GM18861 (cell line): ENCODE results near the gene MREG.
"Not testable (repeated sequence)": the region's sequence is repeated elsewhere in the genome, so short reads cannot be mapped to it uniquely, and the experiment has no call there.

Experiments
- ATAC-seq: cut with Tn5 transposase; IDR thresholded peaks from one replicate; pipeline ENCODE4 v1.9.1; 2021; ENCODE audit not compliant: unreplicated experiment

The MREG gene

DNA sequence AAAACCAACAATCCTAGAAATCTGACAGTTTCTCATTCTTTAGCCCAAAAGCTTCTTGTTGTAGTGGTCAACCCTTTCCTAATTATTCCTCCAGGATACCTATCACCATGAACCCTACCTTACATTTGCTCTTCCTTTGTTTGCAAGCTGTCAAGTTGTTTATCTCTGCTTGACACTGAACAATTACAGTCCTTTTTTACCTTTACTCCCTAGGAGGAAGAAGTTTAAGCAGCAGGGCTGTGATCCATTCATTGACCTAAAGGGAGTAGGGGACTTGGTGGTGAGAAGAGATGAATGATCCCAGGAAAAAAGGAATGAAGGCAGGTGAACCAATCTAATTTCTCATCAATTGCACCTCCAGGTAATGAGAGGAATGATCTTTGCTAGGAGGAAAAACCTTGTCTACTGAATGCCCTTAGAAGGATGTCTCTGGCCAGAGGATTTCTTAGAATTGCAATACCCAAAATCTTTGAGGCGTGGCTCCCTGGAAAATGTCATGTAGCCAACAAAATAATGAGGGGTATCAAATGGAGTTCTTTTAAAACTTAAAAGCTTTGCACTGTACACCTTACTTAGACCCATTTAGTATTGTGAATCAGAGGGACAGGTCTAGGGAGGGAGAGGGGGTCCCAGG lies 47.7 kb downstream of the MREG start:
- no peak for ATAC-seq

DNA sequence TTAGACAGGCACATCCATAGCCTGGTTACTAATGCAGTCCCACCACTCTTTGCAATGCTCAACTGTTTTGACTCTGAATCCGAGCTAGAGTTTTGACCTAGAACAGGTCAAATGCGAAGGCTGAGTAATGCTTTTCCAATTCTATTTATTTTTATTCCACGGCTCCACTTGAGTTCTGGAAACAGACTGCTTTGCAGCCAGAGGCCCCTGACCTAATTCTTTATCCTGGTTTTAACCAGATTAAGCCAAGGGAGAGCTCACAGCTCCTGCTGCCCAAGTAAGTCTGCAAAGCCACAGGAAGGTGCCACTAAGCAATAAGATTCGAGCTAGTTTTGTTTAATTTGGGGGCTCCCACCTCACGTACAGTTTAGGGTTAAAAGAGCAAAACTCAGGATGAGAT lies 51.4 kb downstream of the MREG start:
- ATAC-seq = no peak

DNA sequence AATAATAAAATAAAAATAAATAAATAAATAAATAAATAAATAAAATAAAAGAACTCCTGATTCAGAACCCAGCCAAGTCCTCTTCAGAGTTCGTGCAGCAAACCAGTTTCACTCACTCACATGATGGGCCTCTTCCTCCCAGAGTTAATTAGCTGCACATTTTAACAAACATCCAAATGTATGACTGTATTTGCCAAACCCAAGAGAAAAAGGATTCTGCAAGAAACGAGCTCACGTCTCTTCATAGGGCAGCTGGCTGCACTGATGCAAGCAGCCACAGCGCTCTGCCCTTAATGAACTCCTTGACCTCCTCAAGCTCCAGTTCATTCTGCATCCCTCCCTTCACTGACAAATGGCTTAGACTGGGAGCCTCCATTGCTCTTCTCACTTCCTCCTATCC lies 55.1 kb downstream of the MREG start:
- ATAC-seq = no peak

DNA sequence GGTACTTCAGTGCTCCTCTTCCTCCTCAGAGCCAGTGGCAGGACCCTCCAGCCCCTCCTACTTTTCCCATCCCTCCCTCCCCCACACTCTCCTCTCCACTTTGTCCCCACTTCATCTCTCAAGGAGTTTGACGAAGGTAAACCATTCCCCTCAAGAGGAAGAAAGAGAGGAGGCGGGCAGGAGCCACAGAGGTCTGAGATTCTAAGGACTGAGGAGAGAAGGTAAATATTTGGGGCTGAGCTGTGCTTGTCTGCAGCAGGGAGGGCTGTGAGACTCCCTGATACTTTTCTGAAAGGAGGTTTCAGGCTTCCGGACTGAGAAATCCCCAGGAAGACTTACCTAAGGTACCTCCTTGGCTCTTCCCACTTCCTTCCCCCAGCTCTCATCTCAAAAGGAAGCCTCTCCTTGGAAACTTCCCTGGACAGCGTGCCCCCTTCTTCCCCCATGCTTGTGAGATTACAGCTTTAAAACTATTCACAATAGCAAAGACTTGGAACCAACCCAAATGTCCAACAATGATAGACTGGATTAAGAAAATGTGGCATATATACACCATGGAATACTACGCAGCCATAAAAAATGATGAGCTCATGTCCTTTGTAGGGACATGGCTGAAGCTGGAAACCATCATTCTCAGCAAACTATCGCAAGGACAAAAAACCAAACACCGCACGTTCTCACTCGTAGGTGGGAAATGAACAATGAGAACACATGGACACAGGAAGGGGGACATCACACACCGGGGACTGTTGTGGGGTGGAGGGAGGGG lies 55.8 kb downstream of the MREG start:
- not testable (repeated sequence) for ATAC-seq

DNA sequence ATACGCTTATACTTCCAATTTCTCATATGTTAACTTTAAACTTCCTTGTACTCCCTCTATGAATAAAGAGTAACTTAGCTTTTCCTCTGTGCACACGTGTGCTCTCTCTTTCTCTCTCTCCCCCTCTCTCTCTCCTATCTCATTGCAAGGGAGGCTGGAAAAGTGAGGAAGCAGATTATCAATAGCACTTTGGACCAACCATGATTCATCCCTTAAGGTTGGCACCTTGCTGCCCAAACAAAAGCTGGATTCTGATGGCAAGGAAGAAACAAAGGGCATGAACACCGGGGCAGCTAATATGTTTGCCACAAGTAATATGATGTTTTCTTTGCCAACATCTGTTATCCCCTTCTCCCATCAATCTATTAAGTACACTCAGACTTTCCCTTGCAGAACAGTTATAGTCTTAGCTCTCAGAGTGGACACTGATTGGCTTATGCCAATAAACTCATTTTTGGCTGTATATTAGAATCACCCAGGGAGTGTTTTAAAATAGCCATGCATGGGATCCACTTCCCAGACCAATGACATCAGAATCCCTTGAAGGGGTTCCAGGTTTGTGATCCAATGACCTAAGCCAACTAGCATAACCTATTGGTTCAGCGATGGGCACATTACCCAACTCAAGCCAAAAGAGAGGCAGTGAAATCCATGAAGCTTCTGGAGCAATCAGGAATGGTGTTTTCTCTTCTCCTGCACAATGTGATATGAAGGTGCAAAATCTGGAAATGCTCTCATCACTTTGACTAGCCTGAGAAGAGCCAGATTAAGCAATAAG lies 60.3 kb downstream of the MREG start:
- no peak for ATAC-seq

DNA sequence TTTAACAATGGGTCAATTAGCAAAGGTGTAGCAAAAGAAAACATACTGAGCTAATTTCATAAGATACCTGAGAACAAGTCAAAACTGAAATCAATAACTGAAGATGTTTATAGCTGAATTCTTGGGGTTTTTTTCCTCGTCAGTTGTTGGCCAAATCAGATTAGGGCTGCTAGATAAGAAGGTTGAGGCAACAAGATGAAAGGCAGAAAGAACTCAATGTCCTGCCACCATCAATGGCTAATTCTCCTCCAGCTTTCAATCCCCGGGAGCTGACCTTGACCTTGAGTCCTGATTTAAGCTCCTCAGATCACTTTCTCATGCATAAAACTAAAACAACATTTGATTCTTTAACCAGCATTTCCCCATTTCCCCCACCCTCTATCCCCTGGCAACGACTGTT lies 61.8 kb downstream of the MREG start:
- ATAC-seq = no peak

DNA sequence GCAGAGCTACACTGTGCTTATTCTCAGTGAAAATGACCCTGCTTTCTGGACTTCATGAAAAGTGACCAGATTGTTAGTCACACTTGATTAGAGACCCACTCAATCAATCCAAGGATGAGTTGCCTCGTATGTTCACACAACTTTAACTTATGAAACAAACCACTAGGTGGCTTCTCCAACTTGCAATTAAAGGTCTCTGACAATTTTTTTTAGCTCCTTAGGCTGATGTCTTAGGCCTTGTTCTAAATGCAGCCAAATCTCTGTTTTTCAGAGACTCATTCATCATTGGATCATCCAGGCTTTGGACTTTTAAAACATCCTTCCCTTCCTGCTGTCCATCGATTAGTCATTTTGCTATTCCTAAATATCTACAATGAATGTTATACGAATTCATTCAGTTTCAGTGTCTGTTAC lies 63.4 kb downstream of the MREG start:
- peak; percentile 92 for ATAC-seq

DNA sequence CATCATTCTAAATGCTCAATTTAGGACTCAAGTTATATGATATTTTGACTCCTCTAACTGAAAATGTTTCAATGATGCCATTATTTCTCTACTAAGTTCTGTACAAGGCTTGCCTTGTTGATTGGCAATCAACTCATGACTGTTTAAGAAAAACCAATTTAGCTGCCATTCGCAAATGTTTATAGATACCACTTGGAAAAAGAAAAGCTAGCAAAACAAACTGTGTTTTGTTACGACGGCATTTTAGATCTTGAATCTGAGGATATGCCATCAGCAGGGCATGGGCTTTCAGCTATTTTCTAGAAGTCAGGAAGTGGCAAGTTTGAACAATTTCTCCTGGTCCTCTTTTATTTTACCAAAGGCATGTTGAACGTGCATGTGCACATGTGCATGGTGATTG lies 65.3 kb downstream of the MREG start:
- no peak for ATAC-seq

DNA sequence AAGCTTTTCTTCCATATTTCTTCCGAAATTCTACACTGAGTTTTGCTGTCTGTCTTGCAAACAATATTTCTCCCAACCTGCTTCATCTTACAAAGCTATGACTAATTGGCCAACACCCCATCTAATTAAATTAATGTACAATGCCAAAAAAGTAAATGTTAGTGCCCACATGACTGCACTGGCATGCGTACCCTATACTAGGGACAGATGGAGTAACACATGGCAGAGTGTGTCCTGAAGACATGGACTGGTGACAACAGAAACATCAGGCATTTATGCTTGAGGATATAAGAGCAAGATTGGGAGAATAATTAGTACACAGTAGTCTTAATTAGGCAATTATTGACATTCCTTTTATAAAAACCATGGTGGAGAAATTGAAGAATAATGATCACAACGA lies 66.8 kb downstream of the MREG start:
- ATAC-seq = no peak

DNA sequence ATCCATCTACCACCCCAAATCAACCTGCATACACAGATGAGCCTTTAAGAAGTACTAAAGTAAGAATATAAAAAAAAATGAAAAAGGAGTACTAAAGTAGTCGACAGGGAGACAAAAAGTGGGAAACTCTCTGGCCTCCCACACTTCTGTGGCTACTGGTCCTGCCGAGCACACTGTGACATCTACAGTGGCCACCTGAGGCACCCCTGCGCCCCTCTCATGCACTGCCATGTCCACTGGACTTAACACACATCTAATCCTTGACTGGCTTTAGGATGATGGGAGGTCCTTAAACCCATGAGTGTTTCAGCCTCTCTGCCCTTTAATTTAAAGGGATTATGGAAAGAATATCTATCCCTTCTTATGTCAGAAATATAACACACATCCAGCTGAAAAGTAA lies 71.2 kb downstream of the MREG start:
- no peak for ATAC-seq

DNA sequence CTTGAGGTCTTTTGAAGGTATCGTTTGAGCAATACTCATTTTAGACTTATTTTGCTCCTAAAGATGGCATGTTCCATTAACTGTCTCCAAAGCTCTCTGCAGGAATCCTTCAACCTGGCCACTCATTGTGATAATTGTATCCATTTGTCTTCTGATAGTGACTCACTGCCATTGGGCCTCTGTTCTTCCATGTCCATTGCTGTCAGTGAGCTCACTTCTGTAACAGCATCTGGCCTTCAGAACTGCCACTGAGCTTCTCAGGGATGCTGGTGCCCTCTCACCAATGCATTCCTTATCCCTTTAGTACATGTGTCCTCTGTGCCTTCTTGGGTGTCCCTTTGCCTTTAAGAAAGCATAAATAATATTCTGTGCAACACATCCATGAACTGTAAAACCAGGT lies 71.6 kb downstream of the MREG start:
- no peak for ATAC-seq

DNA sequence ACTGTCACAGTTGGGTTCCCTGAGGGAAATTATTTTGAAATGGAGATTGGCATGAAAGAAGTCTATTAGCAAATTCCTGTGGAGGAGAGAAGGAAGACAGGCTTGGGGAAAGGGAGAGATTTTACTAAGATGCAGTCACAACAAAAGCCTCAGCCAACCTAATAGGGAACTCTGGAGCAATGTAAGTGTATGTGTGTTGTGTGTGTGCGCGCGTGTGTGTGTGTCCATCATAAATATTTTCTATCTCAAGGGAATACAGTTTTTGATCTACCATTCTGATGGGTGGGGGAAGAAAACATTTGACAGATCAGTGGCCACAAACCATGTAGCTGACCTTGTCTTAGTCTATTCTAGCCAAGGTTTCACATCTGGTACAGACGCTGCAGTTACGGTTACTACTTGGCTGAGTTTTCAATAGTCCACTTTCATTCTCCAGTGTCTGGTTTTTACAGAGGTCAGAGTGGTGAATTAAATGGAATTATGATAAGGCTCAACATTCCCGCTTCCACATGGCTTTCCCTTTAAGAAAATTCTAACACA lies 72.6 kb downstream of the MREG start:
- ATAC-seq = no peak

DNA sequence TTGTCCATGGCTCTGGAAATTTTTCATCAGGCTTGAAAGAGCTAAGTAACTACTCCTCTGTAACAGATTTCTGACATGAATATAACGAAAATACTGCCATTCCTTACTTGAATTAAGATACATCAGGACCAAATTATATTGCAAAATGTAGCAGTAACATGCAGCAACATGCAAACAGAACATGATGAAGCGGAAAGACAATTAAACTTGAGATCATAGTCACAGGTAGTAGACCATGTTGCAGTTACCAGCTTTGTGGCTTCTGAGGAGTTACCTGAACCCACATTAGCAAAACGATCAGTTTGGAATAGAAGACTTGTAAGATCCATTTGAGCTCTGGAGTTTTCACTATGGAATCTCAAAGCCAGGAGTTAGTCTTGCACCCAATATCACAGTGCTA lies 76.2 kb downstream of the MREG start:
- no peak for ATAC-seq

DNA sequence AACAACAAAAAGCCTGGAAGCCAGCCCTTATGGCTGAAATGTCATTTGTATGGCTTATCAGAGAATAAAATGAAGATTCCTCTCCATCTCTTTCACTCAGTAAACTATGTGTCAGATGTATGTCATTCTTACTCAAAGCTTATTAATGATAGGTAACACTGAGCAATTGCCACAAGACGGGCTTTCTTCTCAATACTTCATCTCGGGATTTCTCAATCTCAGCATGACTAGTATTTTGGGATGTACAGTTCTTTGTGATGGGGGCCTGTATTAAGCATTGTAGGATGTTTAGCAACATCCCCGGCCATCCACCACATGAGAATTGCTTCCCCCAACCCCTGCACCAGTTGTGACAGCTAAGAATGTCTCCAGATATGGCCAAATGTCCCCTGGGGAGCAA lies 80.2 kb downstream of the MREG start:
- no peak for ATAC-seq

DNA sequence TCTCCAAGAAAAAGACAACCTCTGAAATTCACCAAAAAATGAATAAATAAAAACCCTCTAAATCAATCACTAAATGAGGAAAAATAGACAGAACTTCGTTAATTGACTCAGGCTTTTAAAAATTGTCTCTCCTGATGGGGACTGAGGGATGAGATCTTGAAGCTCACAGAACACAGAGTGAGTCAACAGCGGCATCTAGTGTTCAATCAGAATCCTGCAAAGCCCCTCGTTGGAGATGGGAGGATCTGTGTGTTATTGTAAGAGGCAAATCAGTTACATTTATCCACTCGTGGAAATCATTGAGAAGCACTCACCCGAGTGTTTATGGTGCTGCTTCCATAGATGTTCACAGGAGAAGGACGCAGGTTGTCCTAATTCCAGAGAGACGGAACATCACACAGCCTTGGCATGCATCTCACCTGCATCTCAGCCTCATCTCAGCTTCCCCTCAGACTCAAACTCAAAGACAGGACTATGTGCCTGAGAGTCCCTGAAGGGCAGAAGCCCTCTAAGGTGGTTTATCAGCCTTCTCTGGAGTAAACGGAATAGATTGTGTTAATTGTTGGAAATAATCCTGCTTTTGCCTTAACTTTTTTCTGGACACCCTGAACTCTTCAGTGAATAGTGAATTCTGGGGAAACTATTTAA lies 82.0 kb downstream of the MREG start:
- ATAC-seq = peak; percentile 85

DNA sequence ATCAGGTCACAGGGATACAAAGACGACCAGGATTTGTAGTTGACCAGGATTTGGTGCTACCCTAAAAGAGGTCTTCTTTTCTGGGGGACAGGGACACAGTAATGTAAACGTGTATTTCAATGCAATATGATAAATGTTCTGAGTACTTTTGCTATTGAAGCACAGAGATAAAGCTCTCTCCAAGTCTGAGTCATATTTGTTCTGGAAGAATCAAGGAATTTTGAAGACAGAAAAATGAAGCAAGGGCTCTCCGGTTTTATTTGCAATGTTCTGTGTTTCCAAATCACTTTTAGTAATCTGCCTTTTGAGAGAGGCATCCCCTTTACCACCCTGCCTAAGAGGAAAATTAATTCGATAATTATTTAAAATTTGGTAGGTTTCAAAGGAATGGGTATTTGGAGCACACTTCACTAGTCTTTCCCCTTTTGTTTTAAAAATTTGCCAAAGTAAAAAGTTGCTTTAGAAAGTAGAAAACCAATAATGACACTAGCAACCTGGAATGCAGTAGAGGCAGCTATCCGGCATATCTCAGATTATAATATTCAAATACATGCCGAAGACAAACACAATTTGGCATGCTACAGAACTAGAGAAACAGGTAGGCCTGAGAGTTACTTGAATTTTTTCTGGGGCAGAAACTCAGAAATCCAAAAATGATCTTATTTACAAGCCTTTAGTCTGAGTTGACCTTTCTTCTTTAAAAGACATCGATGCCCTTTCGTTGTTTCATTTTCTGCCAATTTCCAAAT lies 82.7 kb downstream of the MREG start:
- no peak for ATAC-seq

DNA sequence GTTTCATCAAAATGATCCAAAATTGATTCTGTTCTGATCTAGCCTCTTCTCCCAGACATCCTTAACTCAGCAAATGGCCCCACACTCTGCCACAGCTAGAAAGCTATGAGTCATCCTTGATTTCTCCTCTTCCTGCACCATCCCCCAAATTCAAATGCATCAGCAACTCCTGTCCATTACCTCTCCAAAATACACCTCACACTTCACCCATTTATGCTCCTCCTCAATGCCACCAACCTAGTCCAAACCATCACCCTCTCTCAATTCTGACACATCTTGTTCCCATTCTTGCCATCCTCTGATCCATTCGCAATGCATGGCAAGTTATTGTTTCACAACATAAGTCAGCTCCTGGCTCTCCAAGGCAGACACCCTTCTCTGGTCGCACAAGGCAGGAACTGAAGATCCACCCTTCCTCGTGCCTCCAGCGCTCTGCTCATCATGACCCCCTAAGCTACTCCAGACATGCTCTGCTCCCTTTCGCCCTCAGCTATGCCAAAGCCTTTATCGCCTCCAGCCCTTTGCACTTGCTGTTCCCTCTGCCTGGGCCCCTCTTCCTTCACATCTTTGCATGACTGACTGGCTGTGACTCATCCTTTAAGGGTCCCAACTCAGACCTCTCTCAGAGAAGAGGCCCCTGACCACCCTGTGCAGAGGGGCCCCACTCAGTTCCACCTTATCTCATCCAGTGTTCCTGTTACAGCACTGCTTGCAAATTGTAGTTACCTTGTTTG lies 83.6 kb downstream of the MREG start:
- ATAC-seq = no peak

DNA sequence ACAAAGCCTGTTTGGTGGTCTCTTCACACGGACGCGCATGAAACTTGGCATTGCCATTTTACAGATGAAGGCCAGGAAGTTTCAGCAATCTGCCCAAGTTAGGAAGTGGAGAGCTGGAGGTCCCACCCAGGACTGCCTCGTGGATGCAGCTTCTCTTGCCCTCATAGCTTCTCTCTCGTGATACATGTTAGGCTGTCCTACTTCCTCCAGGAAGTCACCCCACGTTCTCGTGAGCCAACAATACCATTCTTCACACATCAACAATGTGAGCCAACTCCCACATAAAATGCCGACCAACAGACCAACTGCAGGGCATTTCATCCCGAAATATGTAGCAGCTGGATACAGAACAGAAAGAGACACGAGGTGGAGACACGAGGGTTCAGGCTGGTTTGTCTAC lies 85.3 kb downstream of the MREG start:
- no peak for ATAC-seq

DNA sequence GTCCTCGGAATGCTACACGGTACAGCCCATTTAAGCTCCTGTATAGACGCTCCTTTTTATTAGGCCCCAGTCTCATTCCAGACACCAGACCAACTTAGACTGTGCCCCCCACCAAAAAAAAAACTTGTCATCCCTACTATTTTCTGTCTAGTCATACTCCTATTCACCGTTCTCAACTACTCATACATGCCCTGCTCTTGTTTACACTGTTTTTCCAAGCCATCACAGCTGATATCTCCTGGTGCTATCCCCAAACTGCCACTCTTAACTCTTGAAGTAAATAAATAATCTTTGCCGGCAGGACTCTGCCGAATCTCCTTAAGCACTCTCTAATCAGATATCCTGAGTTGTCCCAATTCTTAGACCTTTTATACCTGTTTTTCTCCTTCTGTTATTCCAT lies 86.4 kb downstream of the MREG start:
- not testable (repeated sequence) for ATAC-seq

DNA sequence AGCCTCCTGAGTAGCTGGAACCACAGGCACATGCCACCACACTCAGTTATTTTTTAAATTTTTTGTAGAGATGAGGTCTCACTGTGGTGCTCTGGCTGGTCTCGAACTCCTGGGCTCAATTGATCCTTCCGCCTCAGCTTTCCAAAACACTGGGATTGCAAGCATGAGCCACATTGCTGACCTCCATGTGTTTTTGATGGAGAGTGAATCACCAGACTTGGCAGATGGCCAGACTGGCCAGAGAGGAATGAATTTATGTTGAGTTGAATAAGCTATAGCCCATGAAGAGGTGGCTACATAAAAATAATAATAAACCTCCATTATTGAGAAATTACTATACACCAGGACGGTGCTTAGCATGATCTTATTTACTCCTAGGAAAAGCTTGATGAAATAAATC lies 91.5 kb downstream of the MREG start:
- no peak for ATAC-seq
